ENCODE results near the gene MALRD1. TPM values are rescaled to one million over a fixed set of nuclear protein-coding genes. Genes with fewer than 3 reads are reported as not detected.

The MALRD1 gene
- total RNA-seq, 1 donor from 2014 or later: 0.45 TPM

- Histone ChIP-seq H3K9ac (ENCODE audit: low read length) (peak overlapping the region; percentile 7), H3K27ac (ENCODE audit: low read depth, low read length) (no peak overlapping the region), H3K79me2 (ENCODE audit: insufficient read depth, low read length) (no peaks in the 10 kb centered on the region), H3K4me3 (ENCODE audit: insufficient read depth, low read depth, low read length) (no peak overlapping the region), H3K9me3 (ENCODE audit: insufficient read depth, low read depth, low read length) (no peaks in the 10 kb centered on the region), H3K4me1 (ENCODE audit: insufficient read depth, low read length) (peaks cover 9% of the 10 kb centered on the region), H3K36me3 (ENCODE audit: insufficient read depth, low read length) (no peaks in the 10 kb centered on the region), H2AFZ (ENCODE audit: low read depth, low read length) (no peak overlapping the region), H4K20me1 (ENCODE audit: insufficient read depth, low read length) (no peaks in the 10 kb centered on the region), H3K27me3 (ENCODE audit: insufficient read depth, low read length) (no peaks in the 10 kb centered on the region), H3K4me2 (ENCODE audit: low read length) (peak overlapping the region; percentile 15)
- no peak for TF ChIP-seq CTCF (IDR thresholded peaks at IDR 0.05; ENCODE audit: insufficient read depth, low read depth, low read length)
- no peak for TF ChIP-seq EZH2 (IDR thresholded peaks at IDR 0.05; ENCODE audit: insufficient read depth, low read length)
- H3K9me3 Mint-ChIP-seq (ENCODE audit: unreplicated experiment): no peaks in the 10 kb centered on the region
- FAIRE-seq: peak; percentile 5
- H3K27ac Mint-ChIP-seq (ENCODE audit: unreplicated experiment): peak overlapping the region; percentile 71
- no peaks in the 10 kb centered on the region for H3K27me3 Mint-ChIP-seq (ENCODE audit: low read depth, unreplicated experiment)
- no peaks in the 10 kb centered on the region for H3K36me3 Mint-ChIP-seq (ENCODE audit: low read depth, unreplicated experiment)
- peak; percentile 85 for DNase-seq (ENCODE audit: low read depth)
- H3K4me3 Mint-ChIP-seq (ENCODE audit: unreplicated experiment): no peak overlapping the region
- peaks cover 11% of the 10 kb centered on the region for H3K4me1 Mint-ChIP-seq (ENCODE audit: low read depth, unreplicated experiment)
Observed at GRCh38 chr10:19730167-19730906, 681.7 kb downstream of the MALRD1 start.

- Mint-ChIP-seq H3K4me1 (ENCODE audit: low read depth, unreplicated experiment) (peaks cover 11% of the 10 kb centered on the region), H3K9me3 (ENCODE audit: unreplicated experiment) (no peaks in the 10 kb centered on the region), H3K4me3 (ENCODE audit: unreplicated experiment) (no peak overlapping the region), H3K27me3 (ENCODE audit: low read depth, unreplicated experiment) (no peaks in the 10 kb centered on the region), H3K27ac (ENCODE audit: unreplicated experiment) (peak overlapping the region; percentile 71), H3K36me3 (ENCODE audit: low read depth, unreplicated experiment) (no peaks in the 10 kb centered on the region)
- Histone ChIP-seq H3K4me1 (ENCODE audit: insufficient read depth, low read length) (peaks cover 9% of the 10 kb centered on the region), H3K4me3 (ENCODE audit: insufficient read depth, low read depth, low read length) (no peak overlapping the region), H3K9ac (ENCODE audit: low read length) (peak overlapping the region; percentile 7), H3K36me3 (ENCODE audit: insufficient read depth, low read length) (no peaks in the 10 kb centered on the region), H2AFZ (ENCODE audit: low read depth, low read length) (no peak overlapping the region), H3K27me3 (ENCODE audit: insufficient read depth, low read length) (no peaks in the 10 kb centered on the region), H3K79me2 (ENCODE audit: insufficient read depth, low read length) (no peaks in the 10 kb centered on the region), H3K4me2 (ENCODE audit: low read length) (peak overlapping the region; percentile 15), H3K27ac (ENCODE audit: low read depth, low read length) (no peak overlapping the region), H4K20me1 (ENCODE audit: insufficient read depth, low read length) (no peaks in the 10 kb centered on the region), H3K9me3 (ENCODE audit: insufficient read depth, low read depth, low read length) (no peaks in the 10 kb centered on the region)
- FAIRE-seq (no peak), DNase-seq (ENCODE audit: low read depth) (peak; percentile 67)
- TF ChIP-seq CTCF (IDR thresholded peaks at IDR 0.05; ENCODE audit: insufficient read depth, low read depth, low read length): no peak
- no peak for TF ChIP-seq EZH2 (IDR thresholded peaks at IDR 0.05; ENCODE audit: insufficient read depth, low read length)
Observed at GRCh38 chr10:19730907-19731217, 682.3 kb downstream of the MALRD1 start.

- no peak for FAIRE-seq
- H3K36me3 Mint-ChIP-seq (ENCODE audit: low read depth, unreplicated experiment): no peaks in the 10 kb centered on the region
- H3K9ac ChIP-seq (ENCODE audit: low read length): no peak overlapping the region
Observed at GRCh38 chr10:19731560-19731959, 683.0 kb downstream of the MALRD1 start.

More at GRCh38 chr10:19731560-19731959, 683.0 kb downstream of the MALRD1 start:
- Histone ChIP-seq H3K36me3 (ENCODE audit: insufficient read depth, low read length) (no peaks in the 10 kb centered on the region), H3K27me3 (ENCODE audit: insufficient read depth, low read length) (no peaks in the 10 kb centered on the region), H3K27ac (ENCODE audit: low read depth, low read length) (no peak overlapping the region), H3K9me3 (ENCODE audit: insufficient read depth, low read depth, low read length) (no peaks in the 10 kb centered on the region), H2AFZ (ENCODE audit: low read depth, low read length) (no peak overlapping the region), H3K4me1 (ENCODE audit: insufficient read depth, low read length) (peaks cover 9% of the 10 kb centered on the region), H3K79me2 (ENCODE audit: insufficient read depth, low read length) (no peaks in the 10 kb centered on the region), H4K20me1 (ENCODE audit: insufficient read depth, low read length) (no peaks in the 10 kb centered on the region), H3K4me2 (ENCODE audit: low read length) (no peak overlapping the region), H3K4me3 (ENCODE audit: insufficient read depth, low read depth, low read length) (no peak overlapping the region)
- no peak for DNase-seq (ENCODE audit: low read depth)
- H3K27ac Mint-ChIP-seq (ENCODE audit: unreplicated experiment): no peak overlapping the region
- H3K27me3 Mint-ChIP-seq (ENCODE audit: low read depth, unreplicated experiment): no peaks in the 10 kb centered on the region
- no peak overlapping the region for H3K4me3 Mint-ChIP-seq (ENCODE audit: unreplicated experiment)
- H3K9me3 Mint-ChIP-seq (ENCODE audit: unreplicated experiment): no peaks in the 10 kb centered on the region
- TF ChIP-seq CTCF (IDR thresholded peaks at IDR 0.05; ENCODE audit: insufficient read depth, low read depth, low read length): no peak
- TF ChIP-seq EZH2 (IDR thresholded peaks at IDR 0.05; ENCODE audit: insufficient read depth, low read length): no peak
- peaks cover 11% of the 10 kb centered on the region for H3K4me1 Mint-ChIP-seq (ENCODE audit: low read depth, unreplicated experiment)
